H9 (cell line): Measurements from ENCODE around the gene PCYT1B. TPM values are rescaled to one million over a fixed set of nuclear protein-coding genes. Genes with fewer than 3 reads are reported as not detected.

Source experiments
- DNase-seq: peaks from one replicate; pipeline ENCODE4 v3.0.0-alpha.2; 2017
- H2AFZ ChIP-seq: one replicate; pipeline ENCODE4 v1.6.1; 2013; ENCODE audit warnings: mild to moderate bottlenecking, low read length, control low read depth, moderate library complexity
- H2AK5ac ChIP-seq: 2 replicates; pipeline ENCODE4 v1.6.1; 2013; ENCODE audit warnings: low read length, control low read depth, mixed read lengths; ENCODE audit not compliant: insufficient read length
- H2BK120ac ChIP-seq: one replicate; pipeline ENCODE4 v1.6.1; 2013; ENCODE audit warnings: low read depth, mild to moderate bottlenecking, low read length, control low read depth, inconsistent platforms; ENCODE audit not compliant: poor library complexity, severe bottlenecking
- H2BK12ac ChIP-seq: 2 replicates; pipeline ENCODE4 v1.6.1; 2013; ENCODE audit warnings: low read length, control low read depth, mixed read lengths, low read depth; ENCODE audit not compliant: insufficient read length
- H2BK15ac ChIP-seq: 2 replicates; pipeline ENCODE4 v1.6.1; 2013; ENCODE audit warnings: low read depth, low read length, control low read depth
- H2BK20ac ChIP-seq: one replicate; pipeline ENCODE4 v1.6.1; 2013; ENCODE audit warnings: low read depth, mild to moderate bottlenecking, low read length, control low read depth, inconsistent platforms; ENCODE audit not compliant: poor library complexity, severe bottlenecking
- H2BK5ac ChIP-seq: 2 replicates; pipeline ENCODE4 v1.6.1; 2013; ENCODE audit warnings: low read length, control low read depth, mixed read lengths; ENCODE audit not compliant: insufficient read length
- H3K14ac ChIP-seq: 2 replicates; pipeline ENCODE4 v1.6.1; 2013; ENCODE audit warnings: low read length, control low read depth; ENCODE audit not compliant: insufficient read depth
- H3K18ac ChIP-seq: 2 replicates; pipeline ENCODE4 v1.6.1; 2013; ENCODE audit warnings: low read depth, mild to moderate bottlenecking, mixed read lengths, low read length, control low read depth; ENCODE audit not compliant: insufficient read length
- H3K23ac ChIP-seq: 2 replicates; pipeline ENCODE4 v1.6.1; 2013; ENCODE audit warnings: low read length, control low read depth, mixed read lengths, low read depth; ENCODE audit not compliant: insufficient read length
- H3K23me2 ChIP-seq: 2 replicates; pipeline ENCODE4 v1.6.1; 2013; ENCODE audit warnings: low read depth, mild to moderate bottlenecking, mixed read lengths, low read length, control low read depth; ENCODE audit not compliant: insufficient read length, poor library complexity, severe bottlenecking
- H3K27ac ChIP-seq: 2 replicates; pipeline ENCODE4 v1.5.1; 2013; ENCODE audit warnings: low read length, control low read depth, mixed read lengths, low read depth; ENCODE audit not compliant: insufficient read length
- H3K27me3 ChIP-seq: 2 replicates; pipeline ENCODE4 v1.6.1; 2013; ENCODE audit warnings: low read length, control low read depth, inconsistent platforms; ENCODE audit not compliant: insufficient read depth
- H3K4ac ChIP-seq: 2 replicates; pipeline ENCODE4 v1.6.1; 2013; ENCODE audit warnings: low read depth, mild to moderate bottlenecking, control low read depth, inconsistent platforms, low read length, moderate library complexity
- H3K4me1 ChIP-seq: 2 replicates; pipeline ENCODE4 v1.6.1; 2013; ENCODE audit warnings: low read length, control low read depth, inconsistent platforms; ENCODE audit not compliant: insufficient read depth
- H3K4me2 ChIP-seq: 2 replicates; pipeline ENCODE4 v1.6.1; 2013; ENCODE audit warnings: low read length, control low read depth, mixed read lengths; ENCODE audit not compliant: insufficient read length, insufficient read depth
- H3K56ac ChIP-seq: 2 replicates; pipeline ENCODE4 v1.6.1; 2013; ENCODE audit warnings: low read depth, mild to moderate bottlenecking, mixed read lengths, low read length, control low read depth; ENCODE audit not compliant: insufficient read length
- H3K79me1 ChIP-seq: 2 replicates; pipeline ENCODE4 v1.6.1; 2013; ENCODE audit warnings: low read depth, mild to moderate bottlenecking, moderate library complexity, low read length, control low read depth, inconsistent platforms; ENCODE audit not compliant: insufficient read depth, poor library complexity, severe bottlenecking
- H3K79me2 ChIP-seq: 2 replicates; pipeline ENCODE4 v1.6.1; 2013; ENCODE audit warnings: low read length, control low read depth, inconsistent platforms; ENCODE audit not compliant: insufficient read depth
- H3K9ac ChIP-seq: 2 replicates; pipeline ENCODE4 v1.6.1; 2013; ENCODE audit warnings: low read length, control low read depth, mixed read lengths; ENCODE audit not compliant: insufficient read length; ENCODE audit errors: extremely low read depth
- H3K9me3 ChIP-seq: one replicate; pipeline ENCODE4 v1.6.1; 2013; ENCODE audit warnings: low read depth, low read length, inconsistent platforms; ENCODE audit not compliant: control insufficient read depth
- H3T11ph ChIP-seq: one replicate; pipeline ENCODE4 v1.6.1; 2013; ENCODE audit warnings: mild to moderate bottlenecking, low read length, control low read depth, inconsistent platforms
- H4K20me1 ChIP-seq: one replicate; pipeline ENCODE4 v1.6.1; 2013; ENCODE audit not compliant: control insufficient read depth, insufficient read length, insufficient read depth
- H4K5ac ChIP-seq: 2 replicates; pipeline ENCODE4 v1.6.1; 2013; ENCODE audit warnings: low read depth, mild to moderate bottlenecking, mixed read lengths, low read length, control low read depth; ENCODE audit not compliant: insufficient read length
- H4K8ac ChIP-seq: replicated peaks from 2 replicates; pipeline ENCODE4 v1.6.1; 2013; ENCODE audit warnings: low read length, control low read depth, mixed read lengths, low read depth; ENCODE audit not compliant: insufficient read length
- H4K91ac ChIP-seq: 2 replicates; pipeline ENCODE4 v1.6.1; 2013; ENCODE audit warnings: low read depth, mild to moderate bottlenecking, moderate library complexity, mixed read lengths, low read length, control low read depth; ENCODE audit not compliant: insufficient read length
- H3K27ac Mint-ChIP-seq, 3 experiments: 2 replicates in 2 of 3; 3 replicates in 1 of 3; pipeline ENCODE4 v1.8.0; 2020 to 2021; ENCODE audit warnings: mixed read lengths in 3 of 3, mild to moderate bottlenecking in 1 of 3, moderate library complexity in 1 of 3
- H3K27me3 Mint-ChIP-seq: 2 replicates; pipeline ENCODE4 v1.8.0; 2021; ENCODE audit warnings: low read depth, mild to moderate bottlenecking, moderate library complexity, mixed read lengths
- H3K36me3 Mint-ChIP-seq, 3 experiments: 2 replicates in 2 of 3; 3 replicates in 1 of 3; pipeline ENCODE4 v1.8.0; 2020 to 2021; ENCODE audit warnings: low read depth in 3 of 3, mixed read lengths in 3 of 3; ENCODE audit not compliant: insufficient read depth in 1 of 3
- H3K4me1 Mint-ChIP-seq, 2 experiments: 2 replicates each; pipeline ENCODE4 v1.8.0; 2020; ENCODE audit warnings: mixed read lengths in 2 of 2
- H3K4me3 Mint-ChIP-seq, 2 experiments: 2 replicates in 1 of 2; 3 replicates in 1 of 2; pipeline ENCODE4 v1.8.0; 2020 to 2021; ENCODE audit warnings: mild to moderate bottlenecking in 2 of 2, mixed read lengths in 2 of 2, moderate library complexity in 1 of 2
- H3K9me3 Mint-ChIP-seq, 2 experiments: 2 replicates in 1 of 2; 3 replicates in 1 of 2; pipeline ENCODE4 v1.8.0; 2020; ENCODE audit warnings: mild to moderate bottlenecking in 2 of 2, mixed read lengths in 2 of 2, moderate library complexity in 1 of 2
- CTCF ChIP-seq: fragments of 200-600 bp; sonication (generic); conservative IDR thresholded peaks from 3 replicates; pipeline ENCODE4 v1.8.0; 2021; ENCODE audit warnings: antibody characterized with exemption, mild to moderate bottlenecking
- WGBS: extraction: QIAGEN DNeasy Blood & Tissue Kit; methylation state at CpG from one replicate; pipeline ENCODE4 v1.1.7; 2013; ENCODE audit warnings: missing lambda C conversion rate, low lambda C conversion rate, mixed read lengths; ENCODE audit not compliant: insufficient read length; ENCODE audit errors: extremely low coverage; 5-methylcytosine and 5-hydroxymethylcytosine counted together
- total RNA-seq: library from RNA; stranded (reverse); gene quantifications from 2 replicates; pipeline ENCODE4 v1.2.1, GENCODE V29; 2021

PCYT1B gene
- total RNA-seq, 1 experiment from 2014 or later = 29.1 TPM

- no peaks in the 10 kb centered on the region for H3K79me2 ChIP-seq
- H3K23ac ChIP-seq = no peak overlapping the region
- Mint-ChIP-seq H3K27me3 (no peaks in the 10 kb centered on the region), H3K27ac (no peak overlapping the region), H3K36me3 (peaks cover 2 to 26% (median 17%) of the 10 kb centered on the region in 3 experiments; a peak in 5 of 7 replicates), H3K4me3 (no peak overlapping the region), H3K4me1 (no peaks in the 10 kb centered on the region), H3K9me3 (no peaks in the 10 kb centered on the region)
- no peak overlapping the region for H3K4me2 ChIP-seq
- H3K14ac ChIP-seq = no peak overlapping the region
- TF ChIP-seq CTCF = no peak
- no peak overlapping the region for H2BK20ac ChIP-seq
- no CpG with 5 or more reads among the region's 1 CpG for WGBS
- H2BK12ac ChIP-seq = no peak overlapping the region
- no peaks in the 10 kb centered on the region for H3K23me2 ChIP-seq
- no peak overlapping the region for H3K9ac ChIP-seq
- no peak overlapping the region for H3K27ac ChIP-seq
- no peak overlapping the region for H3K4ac ChIP-seq
- no peaks in the 10 kb centered on the region for H3K4me1 ChIP-seq
- H3K56ac ChIP-seq = no peak overlapping the region
- H2BK120ac ChIP-seq = no peak overlapping the region
- no peak overlapping the region for H4K8ac ChIP-seq
- H2BK15ac ChIP-seq = no peak overlapping the region
- no peak overlapping the region for H3T11ph ChIP-seq
- no peak for DNase-seq
- no peaks in the 10 kb centered on the region for H4K20me1 ChIP-seq
- H3K9me3 ChIP-seq = no peaks in the 10 kb centered on the region
- H3K27me3 ChIP-seq = no peaks in the 10 kb centered on the region
- no peaks in the 10 kb centered on the region for H3K79me1 ChIP-seq
- H2BK5ac ChIP-seq = no peak overlapping the region
- H2AK5ac ChIP-seq = no peak overlapping the region
- H2AFZ ChIP-seq = no peak overlapping the region
- H4K5ac ChIP-seq = no peak overlapping the region
- no peak overlapping the region for H4K91ac ChIP-seq
- no peak overlapping the region for H3K18ac ChIP-seq
Measured at GRCh38 chrX:24603191-24603590, 44.0 kb downstream of the PCYT1B start.
